Subcutaneous adipose tissue (tissue), 4 donors: ENCODE results near the gene TMEM250. TPM values are rescaled to one million over a fixed set of nuclear protein-coding genes. Genes with fewer than 3 reads are reported as not detected.

Experiments
- total RNA-seq, 4 donors: library from RNA; depleted of rRNA; stranded (reverse); fragments of >200 nt; gene quantifications; one replicate each; pipeline ENCODE4 v1.1.0, GENCODE V29; 2016
- TF ChIP-seq, protein P1 (sequence below): fragments of 450-650 bp; IDR thresholded peaks from one replicate; pipeline ENCODE4 v1.5.1; 2016; ENCODE audit warnings: low read depth, mild to moderate bottlenecking, control low read depth, antibody characterized with exemption, moderate library complexity

Gene TMEM250
- total RNA-seq, 4 donors from 2014 or later: 11.3 to 47.8 (median 19.6) TPM

DNA sequence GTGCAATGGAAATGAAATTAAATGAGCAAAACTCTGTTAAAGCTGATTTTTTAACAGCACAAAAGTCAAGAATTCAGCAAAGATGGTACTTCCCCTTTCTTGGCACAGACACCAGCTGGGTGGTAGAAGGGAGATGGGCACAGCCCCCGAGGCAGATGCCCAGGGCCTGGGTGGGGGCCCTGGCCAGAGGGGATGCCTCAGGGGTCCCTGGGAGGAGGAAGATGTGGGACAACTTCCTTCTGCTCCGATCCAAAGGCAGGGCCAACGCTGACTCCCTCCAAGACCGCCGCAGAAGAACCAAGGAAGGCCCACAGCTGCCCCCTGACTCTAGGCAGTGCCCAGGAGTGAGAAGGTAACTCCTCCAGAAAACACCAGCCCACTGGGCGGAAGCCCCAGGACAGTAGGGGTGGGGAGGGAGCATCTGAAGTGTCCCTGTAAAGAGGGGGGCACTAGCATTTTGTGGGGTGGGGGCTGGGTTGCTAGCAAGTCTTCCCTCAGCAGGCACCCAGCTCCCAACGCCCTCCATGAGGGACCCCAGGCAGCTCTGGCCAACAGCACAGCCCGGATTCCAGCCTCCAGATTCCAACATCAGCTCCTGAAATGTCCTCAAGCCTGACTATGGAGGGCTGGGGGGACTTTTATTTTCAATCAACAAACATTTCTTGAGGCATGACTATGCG, 28.5 kb downstream of the TMEM250 start:
- TF ChIP-seq, protein P1, sequence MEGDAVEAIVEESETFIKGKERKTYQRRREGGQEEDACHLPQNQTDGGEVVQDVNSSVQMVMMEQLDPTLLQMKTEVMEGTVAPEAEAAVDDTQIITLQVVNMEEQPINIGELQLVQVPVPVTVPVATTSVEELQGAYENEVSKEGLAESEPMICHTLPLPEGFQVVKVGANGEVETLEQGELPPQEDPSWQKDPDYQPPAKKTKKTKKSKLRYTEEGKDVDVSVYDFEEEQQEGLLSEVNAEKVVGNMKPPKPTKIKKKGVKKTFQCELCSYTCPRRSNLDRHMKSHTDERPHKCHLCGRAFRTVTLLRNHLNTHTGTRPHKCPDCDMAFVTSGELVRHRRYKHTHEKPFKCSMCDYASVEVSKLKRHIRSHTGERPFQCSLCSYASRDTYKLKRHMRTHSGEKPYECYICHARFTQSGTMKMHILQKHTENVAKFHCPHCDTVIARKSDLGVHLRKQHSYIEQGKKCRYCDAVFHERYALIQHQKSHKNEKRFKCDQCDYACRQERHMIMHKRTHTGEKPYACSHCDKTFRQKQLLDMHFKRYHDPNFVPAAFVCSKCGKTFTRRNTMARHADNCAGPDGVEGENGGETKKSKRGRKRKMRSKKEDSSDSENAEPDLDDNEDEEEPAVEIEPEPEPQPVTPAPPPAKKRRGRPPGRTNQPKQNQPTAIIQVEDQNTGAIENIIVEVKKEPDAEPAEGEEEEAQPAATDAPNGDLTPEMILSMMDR: no peak

DNA sequence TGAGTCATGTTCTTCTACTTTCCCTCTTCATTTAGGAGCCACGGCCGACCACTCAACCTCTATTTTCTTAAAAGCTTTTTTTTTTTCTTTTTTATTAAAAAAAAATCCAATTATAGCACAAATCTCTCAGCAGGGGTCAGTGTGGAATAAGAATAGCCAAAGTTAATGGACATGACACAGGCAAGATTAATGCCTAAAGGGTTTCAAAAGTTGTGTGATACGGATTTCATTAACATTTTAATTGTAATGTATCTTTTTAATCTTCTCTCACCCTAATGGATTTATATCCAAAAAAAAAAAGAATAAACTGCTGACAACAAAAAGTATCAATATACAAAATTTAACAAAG, 29.0 kb downstream of the TMEM250 start:
- TF ChIP-seq, protein P1: no peak

DNA sequence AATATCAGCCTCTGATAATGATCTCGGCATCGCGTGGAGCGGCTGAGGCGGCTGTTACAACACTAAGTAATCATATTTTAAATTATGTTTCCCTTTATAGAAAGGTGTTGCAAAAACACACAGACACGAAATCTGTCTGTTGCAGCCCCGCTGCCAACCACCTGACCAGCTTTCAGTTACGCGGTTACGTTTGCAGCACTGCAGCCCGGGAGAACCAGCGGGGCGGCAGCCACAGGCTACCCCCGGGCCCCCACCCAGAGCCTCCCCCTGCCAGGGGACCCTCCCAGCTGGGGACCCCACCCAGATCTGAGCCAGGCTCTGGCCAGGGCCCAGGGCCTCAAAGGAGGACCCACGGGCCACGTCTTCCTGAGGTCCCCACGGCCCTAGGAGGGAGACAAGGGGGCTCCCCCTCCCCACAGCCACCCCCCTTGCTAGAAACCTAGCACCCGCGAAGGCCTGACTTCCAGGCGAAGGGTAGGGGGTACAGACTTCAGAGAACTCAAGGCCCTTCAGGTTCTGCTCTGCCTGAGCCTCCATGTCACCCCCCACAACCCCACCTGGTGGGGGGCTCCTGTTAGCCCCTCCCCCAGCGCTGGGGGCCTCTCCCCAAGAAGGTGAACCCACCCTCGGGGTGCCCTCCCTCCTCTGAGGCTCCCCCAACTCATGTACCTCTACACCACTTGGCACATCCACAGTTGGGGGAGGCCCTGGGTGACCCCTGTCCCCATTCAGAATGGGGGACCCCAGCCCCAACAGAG, 29.6 kb downstream of the TMEM250 start:
- TF ChIP-seq, protein P1: no peak

DNA sequence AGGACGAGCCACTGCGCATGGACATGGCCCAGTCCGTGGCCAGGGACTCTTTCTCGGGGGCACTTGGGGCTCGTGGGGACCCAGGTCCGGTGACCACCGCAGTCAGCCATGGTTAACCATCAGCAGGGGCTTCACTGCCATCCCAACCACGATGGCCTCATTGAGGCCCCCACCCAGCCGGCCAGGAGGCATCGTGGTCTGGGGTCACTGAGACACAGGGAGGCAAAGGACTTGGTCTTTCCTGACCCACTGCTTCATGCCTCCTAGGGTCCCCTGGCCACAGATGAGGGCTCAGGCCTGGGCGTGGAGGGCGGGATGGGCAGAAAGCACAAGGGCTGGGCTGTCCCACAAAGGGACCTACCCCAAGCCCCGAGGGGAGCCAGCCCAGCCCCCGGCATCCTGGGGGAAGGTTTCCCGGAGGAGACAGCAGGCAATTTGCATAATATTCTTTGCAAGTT, 30.2 kb downstream of the TMEM250 start:
- TF ChIP-seq, protein P1: no peak

DNA sequence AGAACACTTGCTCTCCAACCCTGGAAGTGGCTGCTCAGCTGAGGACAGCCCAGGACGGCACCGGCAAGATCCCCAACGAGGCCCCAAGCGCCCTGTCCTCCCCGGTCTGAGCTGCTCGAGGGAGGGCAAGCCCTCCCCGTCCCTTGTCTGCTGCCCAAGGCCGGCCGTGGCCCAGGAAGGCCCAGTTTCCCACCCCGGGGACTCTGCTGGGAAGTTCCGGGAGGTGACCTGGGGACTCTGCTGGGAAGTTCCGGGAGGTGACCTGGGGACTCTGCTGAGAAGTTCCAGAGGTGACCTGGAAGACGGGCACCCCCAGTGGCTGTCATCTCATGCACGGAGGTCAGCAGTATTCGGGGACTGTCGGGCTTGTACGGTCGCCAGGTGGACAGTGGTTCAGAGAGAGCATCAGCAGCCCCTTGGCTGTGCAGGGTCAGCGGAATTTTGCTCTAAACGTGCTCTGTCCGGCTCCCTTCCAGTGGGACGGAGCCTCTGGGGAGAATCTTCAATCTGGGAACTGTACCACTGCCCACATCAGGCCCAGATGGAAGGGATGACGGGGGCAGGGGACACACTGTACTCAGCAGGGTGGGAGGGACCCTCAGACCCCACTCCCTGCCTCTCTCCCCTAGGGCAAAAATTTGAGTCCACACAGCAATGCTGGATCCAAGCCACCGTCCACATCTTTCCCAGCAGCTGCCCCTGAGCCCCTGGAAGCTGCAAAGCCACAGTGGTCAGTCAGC, 30.8 kb downstream of the TMEM250 start:
- TF ChIP-seq, protein P1: no peak

DNA sequence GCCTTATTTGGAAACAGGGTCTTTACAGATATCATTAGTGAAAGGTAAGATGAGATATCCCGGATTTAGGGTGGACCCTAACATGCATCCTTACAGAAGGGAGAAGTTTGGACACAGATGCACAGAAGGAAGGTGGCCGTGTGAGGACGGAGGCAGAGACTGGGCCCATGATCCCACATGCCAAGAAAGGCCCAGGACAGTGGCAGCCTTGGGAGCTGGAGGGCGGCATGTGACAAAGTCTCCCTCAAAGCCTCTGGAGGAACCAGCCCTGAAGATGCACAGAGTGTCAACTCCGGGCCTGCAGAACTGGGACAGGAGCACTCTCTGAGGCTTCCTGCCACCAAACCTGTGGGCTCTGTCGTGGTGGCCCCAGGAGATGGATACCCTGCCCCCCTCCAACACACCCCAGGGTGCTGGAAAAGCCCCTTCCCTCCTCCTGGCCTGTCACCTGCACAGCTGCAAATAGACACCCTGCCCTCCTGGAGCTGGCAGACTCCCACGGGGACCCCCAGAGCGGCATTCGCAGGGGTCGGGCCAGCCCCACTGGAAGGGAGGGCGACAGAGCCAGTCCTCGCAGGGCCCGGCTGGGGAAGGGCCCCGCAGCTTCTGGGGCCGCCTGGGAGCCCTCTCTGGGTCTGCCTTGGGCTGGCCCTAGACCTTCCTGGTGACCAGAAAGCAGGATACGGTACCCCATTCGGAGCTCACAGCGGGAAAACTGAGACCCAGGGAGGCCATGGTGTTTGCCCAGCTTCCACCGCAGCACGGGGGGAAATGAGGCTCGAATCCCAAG, 31.5 kb downstream of the TMEM250 start:
- TF ChIP-seq, protein P1: no peak
